Measurements from ENCODE around the gene HMGCS1.
"Not testable (repeated sequence)": the region's sequence is repeated elsewhere in the genome, so short reads cannot be mapped to it uniquely, and the experiment has no call there.

The HMGCS1 gene

DNA sequence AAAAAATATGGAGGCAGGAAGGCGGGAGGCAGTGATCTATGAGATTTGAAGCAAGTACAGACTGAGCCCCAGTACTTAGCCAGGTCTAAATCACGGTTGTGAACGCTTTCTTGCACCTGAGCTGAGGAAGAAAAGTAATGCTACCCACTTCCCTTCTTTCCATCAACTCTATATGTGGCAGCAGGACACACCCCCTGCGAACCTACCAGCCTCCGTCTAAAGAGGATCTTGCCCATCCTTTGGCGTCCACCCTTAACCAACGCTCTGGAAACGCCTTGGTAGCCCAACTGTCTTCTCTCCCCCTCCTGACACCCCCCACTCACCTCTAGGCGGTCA lies 545 bp downstream of the HMGCS1 start:
- no peak for DNase-seq (ENCODE audit: low read depth in 2 of 2)

- DNase-seq (ENCODE audit: low read depth in 2 of 2), result no peak
Observed at GRCh38 chr5:43312076-43312661, 1.0 kb downstream of the HMGCS1 start.

GRCh38 chr5:43309637-43310036 lies 3.6 kb downstream of the HMGCS1 start:
- DNase-seq (ENCODE audit: low read depth in 2 of 2), result no peak

DNA sequence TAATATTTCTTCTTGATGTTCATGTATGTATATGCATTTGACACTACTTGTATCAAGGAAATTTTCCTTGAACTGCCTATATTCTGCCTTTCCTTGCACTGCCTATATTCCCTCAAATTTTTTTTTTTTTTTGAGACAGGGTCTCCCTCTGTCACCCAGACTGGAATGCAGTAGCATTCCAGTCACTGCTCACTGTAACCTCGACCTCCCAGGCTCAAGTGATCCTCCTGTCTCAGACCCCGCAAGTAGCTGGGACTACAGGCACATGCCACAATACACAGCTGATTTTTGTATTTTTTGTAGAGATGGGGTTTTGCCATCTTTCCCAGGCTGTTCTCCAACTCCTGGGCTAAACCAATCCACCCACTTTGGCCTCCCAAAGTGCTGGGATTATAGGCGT lies 4.1 kb downstream of the HMGCS1 start:
- no peak for DNase-seq (ENCODE audit: low read depth in 2 of 2)

- not testable (repeated sequence) for DNase-seq (ENCODE audit: low read depth in 2 of 2)
Observed at GRCh38 chr5:43306954-43307353, 6.3 kb downstream of the HMGCS1 start.

- no peak for DNase-seq (ENCODE audit: low read depth in 2 of 2)
Observed at GRCh38 chr5:43305948-43306565, 7.2 kb downstream of the HMGCS1 start.

DNA sequence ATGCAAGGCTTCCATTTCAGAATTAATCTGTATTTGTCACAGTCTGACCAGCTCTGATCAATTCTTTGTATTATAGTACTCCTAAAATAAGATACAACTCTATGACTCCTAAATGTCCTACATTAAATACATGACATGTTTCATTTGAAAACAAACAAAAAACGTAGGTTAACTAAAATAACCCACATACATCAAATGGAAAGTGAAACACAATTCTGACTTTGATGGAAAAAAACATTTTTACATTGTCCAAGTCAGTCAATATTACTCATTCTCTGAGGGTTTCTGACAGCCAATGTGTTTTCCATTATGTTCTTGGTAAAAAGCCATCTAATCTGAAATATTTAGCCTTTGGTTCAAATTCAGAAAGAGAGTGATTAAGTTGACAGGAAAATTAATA lies 8.7 kb downstream of the HMGCS1 start:
- DNase-seq (ENCODE audit: low read depth in 2 of 2), result no peak

DNA sequence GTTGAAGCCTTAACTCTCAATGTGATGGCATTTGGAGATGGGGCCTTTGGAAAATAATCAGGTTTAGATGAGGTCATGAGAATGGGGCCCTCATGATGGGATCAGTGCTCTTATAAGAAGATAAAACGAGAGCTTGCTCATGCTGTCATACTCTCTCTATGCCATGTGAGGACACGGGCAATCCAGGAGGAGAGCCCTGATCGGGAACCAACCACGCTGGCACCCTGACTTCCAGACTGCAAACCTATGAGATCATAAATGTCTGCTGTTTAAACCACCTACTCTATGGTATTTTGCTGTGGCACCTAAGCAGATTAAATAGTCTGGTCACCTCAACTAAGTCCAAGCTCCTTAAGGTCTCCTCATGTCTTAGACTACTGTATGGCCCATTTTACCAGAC lies 10.0 kb downstream of the HMGCS1 start:
- no peak for DNase-seq (ENCODE audit: low read depth in 2 of 2)

DNA sequence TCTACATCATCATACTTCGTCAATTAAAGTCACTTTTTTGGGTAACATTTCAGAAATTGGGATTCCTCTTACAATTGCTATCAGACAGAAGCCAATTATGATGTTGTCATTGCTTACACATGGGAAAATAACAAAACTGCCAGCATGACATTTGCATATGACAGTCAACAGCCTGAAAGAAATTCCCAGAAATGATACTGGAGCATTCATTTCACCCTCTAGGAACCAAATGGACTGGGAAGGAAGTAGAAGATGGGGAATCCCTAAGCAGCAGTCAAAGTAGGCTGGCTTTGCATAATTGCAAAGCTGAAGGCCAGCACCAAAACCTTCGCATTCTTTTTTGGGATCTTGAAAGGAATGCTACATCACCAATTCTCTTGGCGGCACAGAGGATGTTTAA lies 10.7 kb downstream of the HMGCS1 start:
- no peak for DNase-seq (ENCODE audit: low read depth in 2 of 2)

GRCh38 chr5:43301653-43302091 lies 11.5 kb downstream of the HMGCS1 start:
- no peak for DNase-seq (ENCODE audit: low read depth in 2 of 2)

DNA sequence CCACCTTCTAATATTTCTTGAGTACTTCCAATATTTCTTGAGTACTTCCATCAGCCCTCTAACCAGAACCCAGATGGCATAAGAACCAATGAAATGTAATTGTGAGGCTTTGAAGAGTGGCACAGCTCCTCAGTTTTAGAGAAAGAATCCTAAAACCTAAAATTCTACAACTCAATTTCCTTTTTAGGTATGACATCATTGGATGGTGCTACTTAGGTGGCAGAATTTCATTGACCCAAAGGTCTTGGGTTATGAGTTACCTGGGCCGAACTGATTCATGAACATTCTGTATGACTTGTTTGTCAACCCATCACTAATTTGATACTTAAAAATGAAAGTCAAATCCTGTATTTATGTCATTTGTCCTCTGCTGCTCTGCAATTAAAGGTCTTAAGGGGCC lies 13.1 kb downstream of the HMGCS1 start:
- DNase-seq (ENCODE audit: low read depth in 2 of 2), result no peak

GRCh38 chr5:43298443-43298842 lies 14.8 kb downstream of the HMGCS1 start:
- DNase-seq (ENCODE audit: low read depth in 2 of 2), result no peak

GRCh38 chr5:43296835-43297234 lies 16.4 kb downstream of the HMGCS1 start:
- no peak for DNase-seq (ENCODE audit: low read depth in 2 of 2)

GRCh38 chr5:43295202-43295601 lies 18.0 kb downstream of the HMGCS1 start:
- no peak for DNase-seq (ENCODE audit: low read depth in 2 of 2)

DNA sequence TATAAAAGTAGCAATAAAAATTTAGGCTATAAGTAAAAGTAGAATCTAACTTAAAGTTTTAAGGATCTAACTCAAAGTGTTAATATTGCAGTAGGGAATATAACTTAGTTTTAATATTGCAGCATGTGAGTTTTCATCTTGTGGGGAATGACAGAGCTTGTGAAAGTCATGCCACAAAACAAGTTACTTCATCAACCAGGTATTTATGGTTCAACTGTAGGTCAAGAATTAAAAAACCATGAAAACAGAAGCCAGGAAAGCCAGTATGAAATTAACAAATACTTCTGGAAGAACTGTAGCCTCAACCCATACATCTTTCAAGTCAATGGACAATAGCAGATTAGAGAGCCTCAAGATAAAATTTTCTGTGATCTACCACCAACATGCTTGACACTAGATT lies 19.0 kb downstream of the HMGCS1 start:
- DNase-seq (ENCODE audit: low read depth in 2 of 2), result no peak

DNA sequence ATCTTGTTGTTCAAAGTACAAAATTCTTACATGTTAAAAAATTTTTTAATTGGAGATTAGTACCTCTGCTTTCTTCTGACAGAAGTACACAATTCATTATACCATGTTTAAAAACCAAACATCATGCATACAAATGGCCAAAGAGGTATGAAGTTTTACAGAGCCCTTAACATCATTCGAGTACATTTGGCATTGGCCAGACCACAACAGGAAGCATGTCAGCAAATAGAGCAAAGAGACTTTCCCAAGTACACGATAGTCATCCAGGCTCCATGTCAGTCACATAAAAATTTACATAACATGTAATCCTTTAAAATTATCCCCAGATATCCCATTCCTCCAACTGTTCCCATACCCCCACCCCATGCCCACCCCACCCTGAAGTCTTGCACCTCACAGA lies 22.5 kb downstream of the HMGCS1 start:
- DNase-seq (ENCODE audit: low read depth in 2 of 2), result no peak

DNA sequence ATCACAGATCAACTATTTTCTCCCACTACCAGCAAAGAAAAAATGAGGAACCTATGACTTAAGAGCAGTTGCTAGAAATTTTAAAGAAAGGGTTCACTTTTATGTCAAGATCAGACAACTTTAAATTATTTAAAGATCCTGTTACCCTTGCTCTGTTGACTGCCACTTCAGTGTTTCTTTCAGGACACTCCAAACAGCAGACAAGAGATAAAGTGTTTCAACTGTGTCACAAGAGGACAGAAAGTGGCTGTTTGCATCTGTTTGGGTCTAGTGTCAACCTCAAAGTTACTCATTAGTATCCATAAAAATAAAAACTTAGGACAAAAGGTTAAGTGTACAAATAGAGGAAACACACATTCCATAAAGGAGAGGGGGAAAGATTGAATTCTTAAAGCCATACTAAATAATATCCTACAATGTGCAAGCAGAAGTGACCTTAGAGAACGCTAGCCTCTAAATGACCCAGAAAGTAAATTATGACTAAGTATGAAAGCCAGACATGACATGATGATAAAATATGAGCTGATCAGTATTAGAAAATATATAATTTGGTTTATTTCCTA lies 24.9 kb downstream of the HMGCS1 start:
- DNase-seq (ENCODE audit: low read depth in 2 of 2), result no peak

- no peak for DNase-seq (ENCODE audit: low read depth in 2 of 2)
Observed at GRCh38 chr5:43287493-43287892, 25.7 kb downstream of the HMGCS1 start.

DNA sequence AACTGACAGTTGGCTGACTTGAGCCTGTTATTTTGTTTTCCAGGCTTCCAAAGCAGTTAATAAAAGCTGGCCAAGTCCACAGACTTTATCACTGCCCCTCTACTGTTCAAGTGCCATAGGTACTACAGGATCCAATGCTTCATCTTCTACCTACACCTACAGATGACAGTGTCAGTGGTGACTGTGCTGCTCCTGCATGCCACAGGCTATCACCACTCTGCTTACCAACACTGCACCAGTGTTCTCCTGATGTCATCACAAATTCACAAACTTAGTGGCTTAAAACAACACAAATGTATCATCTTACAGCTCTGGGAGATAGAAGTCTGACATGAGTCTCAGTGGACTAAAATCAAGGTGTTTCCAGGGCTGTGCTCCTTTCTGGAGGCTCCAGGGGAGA lies 26.6 kb downstream of the HMGCS1 start:
- DNase-seq (ENCODE audit: low read depth in 2 of 2), result no peak

DNA sequence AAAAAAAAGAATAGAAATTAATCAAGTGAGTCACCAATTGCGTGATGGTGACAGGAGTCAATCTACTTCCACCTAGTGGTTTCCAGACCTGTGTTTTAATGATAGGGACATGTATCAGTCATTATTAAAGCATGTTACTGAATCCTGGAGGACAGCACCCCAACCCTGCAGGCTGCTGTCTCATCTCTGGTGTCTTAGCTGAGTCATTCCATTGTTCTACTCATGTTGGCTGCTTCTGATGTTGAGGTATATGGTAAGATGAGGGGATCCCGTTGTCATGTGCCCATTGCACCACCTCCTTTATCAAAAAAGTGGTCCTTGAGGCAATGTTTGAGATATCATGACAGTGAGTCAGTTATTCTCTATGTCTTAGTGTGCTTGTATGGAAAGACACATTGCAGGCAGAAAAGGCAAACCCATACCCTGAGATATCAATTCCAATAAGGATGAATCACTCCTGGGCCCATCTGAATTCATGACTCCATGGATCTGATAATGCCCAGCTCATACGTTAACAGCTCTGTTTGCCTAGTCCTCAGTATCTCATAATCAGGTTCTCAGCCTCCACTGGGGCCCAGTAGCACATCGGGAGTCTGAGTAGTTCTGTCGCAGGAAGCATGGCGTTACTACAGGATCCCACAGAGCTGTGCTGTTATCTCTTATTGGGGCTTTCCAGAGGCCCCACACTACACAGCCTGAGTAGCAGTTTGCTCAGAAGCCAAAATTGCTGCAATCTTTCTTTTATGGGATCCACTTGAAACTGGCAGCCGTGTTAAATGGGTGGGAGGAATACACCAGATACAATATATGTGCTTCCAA lies 31.2 kb downstream of the HMGCS1 start:
- peak in 1 of 2 donors; percentile 19 for DNase-seq (ENCODE audit: low read depth in 2 of 2)

GRCh38 chr5:43279548-43280274 lies 33.5 kb downstream of the HMGCS1 start:
- DNase-seq (ENCODE audit: low read depth in 2 of 2), result no peak

GRCh38 chr5:43275391-43275790 lies 37.8 kb downstream of the HMGCS1 start:
- DNase-seq (ENCODE audit: low read depth in 2 of 2), result no peak

Measured in stimulated activated CD4-positive, alpha-beta T cell treated with anti-CD3 and anti-CD28 coated beads, Interleukin-4, amount 100 ng/mL, for 48 hours (primary cell).